ENCODE measurements around the gene CFAP119. TPM values are rescaled to one million over a fixed set of nuclear protein-coding genes. Genes with fewer than 3 reads are reported as not detected.

Gene CFAP119
- total RNA-seq, 1 experiment from 2014 or later, result 11.7 TPM

DNA sequence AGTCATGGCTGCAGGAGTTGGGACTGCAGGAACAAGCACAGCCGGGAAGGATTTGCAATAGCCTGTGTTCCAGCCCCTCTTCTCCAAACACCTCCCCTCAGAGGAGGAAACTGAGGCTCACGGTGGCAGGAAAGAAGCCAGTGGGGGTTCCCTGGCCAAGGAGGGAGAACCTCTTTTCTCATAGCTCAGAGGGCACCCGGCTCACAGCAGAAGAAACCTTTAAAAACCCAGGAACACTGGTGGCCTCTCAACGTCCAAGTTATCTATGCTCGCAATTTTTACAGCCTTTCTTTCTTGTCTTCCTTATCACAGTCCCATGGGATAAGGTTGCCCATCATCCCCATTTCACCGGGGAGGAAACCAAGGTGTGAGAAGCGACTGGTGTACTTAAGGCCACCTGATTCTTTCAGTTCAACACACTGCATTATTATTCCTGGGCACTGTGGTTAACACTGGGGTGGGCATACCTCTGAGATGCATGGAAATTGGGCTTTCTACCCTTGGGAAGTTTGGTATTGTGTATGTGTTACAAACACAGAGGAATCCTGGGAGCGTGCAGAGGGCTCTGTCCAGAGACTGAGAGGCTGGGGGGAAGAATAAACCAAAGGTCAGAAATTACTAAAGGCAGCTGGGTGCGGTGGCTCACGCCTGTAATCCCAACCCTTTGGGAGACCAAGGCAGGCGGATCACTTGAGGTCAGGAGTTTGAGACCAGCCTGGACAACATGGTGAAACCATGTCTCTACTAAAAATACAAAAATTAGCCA lies 25.9 kb upstream of the CFAP119 start:
- TF ChIP-seq, protein P1, sequence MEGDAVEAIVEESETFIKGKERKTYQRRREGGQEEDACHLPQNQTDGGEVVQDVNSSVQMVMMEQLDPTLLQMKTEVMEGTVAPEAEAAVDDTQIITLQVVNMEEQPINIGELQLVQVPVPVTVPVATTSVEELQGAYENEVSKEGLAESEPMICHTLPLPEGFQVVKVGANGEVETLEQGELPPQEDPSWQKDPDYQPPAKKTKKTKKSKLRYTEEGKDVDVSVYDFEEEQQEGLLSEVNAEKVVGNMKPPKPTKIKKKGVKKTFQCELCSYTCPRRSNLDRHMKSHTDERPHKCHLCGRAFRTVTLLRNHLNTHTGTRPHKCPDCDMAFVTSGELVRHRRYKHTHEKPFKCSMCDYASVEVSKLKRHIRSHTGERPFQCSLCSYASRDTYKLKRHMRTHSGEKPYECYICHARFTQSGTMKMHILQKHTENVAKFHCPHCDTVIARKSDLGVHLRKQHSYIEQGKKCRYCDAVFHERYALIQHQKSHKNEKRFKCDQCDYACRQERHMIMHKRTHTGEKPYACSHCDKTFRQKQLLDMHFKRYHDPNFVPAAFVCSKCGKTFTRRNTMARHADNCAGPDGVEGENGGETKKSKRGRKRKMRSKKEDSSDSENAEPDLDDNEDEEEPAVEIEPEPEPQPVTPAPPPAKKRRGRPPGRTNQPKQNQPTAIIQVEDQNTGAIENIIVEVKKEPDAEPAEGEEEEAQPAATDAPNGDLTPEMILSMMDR (conservative IDR thresholded peaks at IDR 0.05; ENCODE audit: low read depth, low read length), result no peak
- no peak for TF ChIP-seq EZH2 (IDR thresholded peaks at IDR 0.05; ENCODE audit: borderline replicate concordance, low read depth, low read length, poor library complexity, severe bottlenecking)
- no TSS peak for BruUV-seq (replicated peaks)
- no peak for DNase-seq (ENCODE audit: low spot score)
- H3K27ac ChIP-seq (ENCODE audit: low read depth, low read length, poor library complexity, severe bottlenecking), result peak overlapping the region; percentile 80
- ChIA-PET POLR2A (ENCODE audit: low non-redundant PET) (no interaction called here), CTCF (no interaction called here)
- H3K36me3 ChIP-seq (ENCODE audit: insufficient read depth, low read length, poor library complexity, severe bottlenecking), result peaks cover 9% of the 10 kb centered on the region
- no peaks in the 10 kb centered on the region for H3K9me3 ChIP-seq (ENCODE audit: low read depth, low read length, poor library complexity, severe bottlenecking)
- intact Hi-C loops (cut with micrococcal nuclease; ENCODE audit: unreplicated experiment), result loop anchor here (1.0 kb wide), 1 partner anchor 18 kb away; no protein-coding TSS in a partner anchor
- H3K27me3 ChIP-seq (replicated peaks; ENCODE audit: insufficient read depth, low read depth, low read length, poor library complexity), result no peaks in the 10 kb centered on the region
- peak overlapping the region; percentile 74 for H3K4me3 ChIP-seq (ENCODE audit: low read depth, low read length, poor library complexity, severe bottlenecking)
- no peaks in the 10 kb centered on the region for H3K4me1 ChIP-seq (ENCODE audit: insufficient read depth, low read length, poor library complexity, severe bottlenecking)

DNA sequence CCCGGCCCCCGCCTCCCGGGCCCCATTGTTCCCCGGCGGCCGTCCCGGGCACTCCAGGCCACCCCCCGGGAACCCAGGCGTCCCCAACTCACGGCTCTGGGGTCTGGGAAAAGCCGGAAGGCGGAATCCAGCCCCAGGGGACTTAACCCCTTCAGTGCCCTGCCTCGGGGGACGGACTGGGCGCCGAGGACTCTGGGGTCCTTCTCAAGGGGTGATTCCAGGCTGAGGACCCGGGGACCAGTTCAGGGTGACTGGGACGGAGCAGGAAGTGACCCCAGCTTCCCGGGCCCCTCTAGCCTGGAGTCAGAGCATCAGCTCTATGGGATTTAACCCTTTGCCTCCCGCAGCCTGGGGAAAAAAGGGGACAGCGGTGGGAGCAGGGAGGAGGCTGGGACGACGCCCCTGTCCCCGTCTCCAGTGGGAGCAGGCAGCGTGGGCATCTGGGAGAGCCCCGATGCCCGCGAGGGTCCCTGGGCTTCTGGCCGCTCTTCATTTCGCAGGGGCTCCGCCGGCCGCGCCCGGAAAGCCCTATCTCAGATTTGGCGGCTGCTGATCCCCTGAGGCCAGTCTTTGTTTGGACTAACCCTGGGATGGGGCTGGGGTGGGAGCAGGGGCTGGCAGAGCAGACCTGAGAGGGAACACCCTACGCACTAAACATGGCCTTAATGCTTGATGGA lies 25.2 kb upstream of the CFAP119 start, which contains the start of gene ZNF629:
Gene ZNF629 (minus strand): TSS at position 270 of the 677 bp plus-strand sequence. CDS start 2,723 bp downstream, outside the sequence.
- H3K9me3 ChIP-seq (ENCODE audit: low read depth, low read length, poor library complexity, severe bottlenecking), result no peaks in the 10 kb centered on the region
- peak within 1 kb of the TSS; percentile 80 for H3K27ac ChIP-seq (ENCODE audit: low read depth, low read length, poor library complexity, severe bottlenecking)
- H3K4me1 ChIP-seq (ENCODE audit: insufficient read depth, low read length, poor library complexity, severe bottlenecking), result no peaks in the 10 kb centered on the region
- no peaks in the 10 kb centered on the region for H3K27me3 ChIP-seq (replicated peaks; ENCODE audit: insufficient read depth, low read depth, low read length, poor library complexity)
- TF ChIP-seq EZH2 (IDR thresholded peaks at IDR 0.05; ENCODE audit: borderline replicate concordance, low read depth, low read length, poor library complexity, severe bottlenecking), result no peak
- TF ChIP-seq, protein P1 (conservative IDR thresholded peaks at IDR 0.05; ENCODE audit: low read depth, low read length), result no peak
- BruUV-seq (replicated peaks), result no TSS peak
- DNase-seq (ENCODE audit: low spot score), result peak; percentile 78
- ChIA-PET POLR2A (ENCODE audit: low non-redundant PET) (interaction anchor here (0.6 kb wide), 1 partner anchor 21 kb away, joined by 3 read pairs; no protein-coding TSS in a partner anchor), CTCF (interaction anchor here (0.6 kb wide), 1 partner anchor 81 kb away, joined by 6 read pairs; no protein-coding TSS in a partner anchor)
- peaks cover 16% of the 10 kb centered on the region for H3K36me3 ChIP-seq (ENCODE audit: insufficient read depth, low read length, poor library complexity, severe bottlenecking)
- intact Hi-C loops (cut with micrococcal nuclease; ENCODE audit: unreplicated experiment), result loop anchor here (1.0 kb wide), 1 partner anchor 18 kb away; no protein-coding TSS in a partner anchor
- peak within 1 kb of the TSS; percentile 74 for H3K4me3 ChIP-seq (ENCODE audit: low read depth, low read length, poor library complexity, severe bottlenecking)

DNA sequence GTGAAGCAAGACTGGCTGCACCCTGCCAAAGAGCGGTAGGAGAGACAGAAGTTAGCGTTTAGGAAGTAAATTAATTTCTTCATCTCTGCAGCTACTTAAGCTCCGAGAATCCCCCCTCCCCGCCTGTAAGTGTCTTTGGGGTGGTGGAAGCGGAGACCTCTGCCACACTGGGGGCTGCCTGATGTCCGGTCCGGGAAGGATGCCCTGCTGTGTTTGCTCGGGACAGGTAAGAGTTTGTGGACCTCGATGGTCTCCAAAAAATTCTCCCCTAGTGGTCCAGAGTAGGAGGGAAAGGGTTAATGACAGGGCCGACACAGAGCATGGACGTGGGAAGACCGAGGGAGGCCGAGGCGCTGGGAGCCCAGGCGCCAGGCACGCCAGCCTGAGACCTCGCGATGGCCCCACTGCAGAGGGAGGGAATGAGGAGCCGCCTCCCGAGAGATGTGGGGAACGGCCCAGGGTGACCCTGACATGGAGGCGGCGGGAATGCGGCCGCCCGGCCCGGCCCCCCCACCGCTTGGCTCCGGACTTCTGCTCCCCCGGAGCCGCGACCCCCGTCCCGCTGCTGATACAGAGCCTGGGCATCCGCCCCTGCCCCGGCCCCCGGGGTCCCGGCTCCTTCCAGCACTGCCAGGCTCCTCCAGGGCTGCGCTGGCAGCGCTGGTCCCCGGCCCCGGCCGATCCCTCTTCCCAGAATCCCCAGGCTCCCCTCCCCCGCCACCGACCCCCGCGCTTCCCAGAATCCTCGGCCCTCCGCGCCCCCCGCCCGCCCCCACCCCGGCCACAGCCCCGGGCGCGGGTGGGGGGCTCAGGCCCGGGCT lies 24.5 kb upstream of the CFAP119 start:
- no peaks in the 10 kb centered on the region for H3K27me3 ChIP-seq (replicated peaks; ENCODE audit: insufficient read depth, low read depth, low read length, poor library complexity)
- intact Hi-C loops (cut with micrococcal nuclease; ENCODE audit: unreplicated experiment), result no loop called here
- BruUV-seq (replicated peaks), result no TSS peak
- peak overlapping the region; percentile 80 for H3K27ac ChIP-seq (ENCODE audit: low read depth, low read length, poor library complexity, severe bottlenecking)
- no peaks in the 10 kb centered on the region for H3K4me1 ChIP-seq (ENCODE audit: insufficient read depth, low read length, poor library complexity, severe bottlenecking)
- CTCF ChIA-PET, result interaction anchor here (0.6 kb wide), 1 partner anchor 82 kb away, joined by 6 read pairs; no protein-coding TSS in a partner anchor
- TF ChIP-seq EZH2 (IDR thresholded peaks at IDR 0.05; ENCODE audit: borderline replicate concordance, low read depth, low read length, poor library complexity, severe bottlenecking), result no peak
- TF ChIP-seq, protein P1 (conservative IDR thresholded peaks at IDR 0.05; ENCODE audit: low read depth, low read length), result no peak
- POLR2A ChIA-PET (ENCODE audit: low non-redundant PET), result interaction anchor here (0.6 kb wide), 1 partner anchor 22 kb away, joined by 3 read pairs; no protein-coding TSS in a partner anchor
- H3K4me3 ChIP-seq (ENCODE audit: low read depth, low read length, poor library complexity, severe bottlenecking), result peak overlapping the region; percentile 74
- DNase-seq (ENCODE audit: low spot score), result peak; percentile 60
- peaks cover 22% of the 10 kb centered on the region for H3K36me3 ChIP-seq (ENCODE audit: insufficient read depth, low read length, poor library complexity, severe bottlenecking)
- no peaks in the 10 kb centered on the region for H3K9me3 ChIP-seq (ENCODE audit: low read depth, low read length, poor library complexity, severe bottlenecking)
